ENCODE data around the gene KCTD7. TPM values are rescaled to one million over a fixed set of nuclear protein-coding genes. Genes with fewer than 3 reads are reported as not detected.
"Not testable (repeated sequence)": the region's sequence is repeated elsewhere in the genome, so short reads cannot be mapped to it uniquely, and the experiment has no call there.

KCTD7 gene
- total RNA-seq, 2 donors from 2014 or later, result 4.1 to 6.1 TPM

DNA sequence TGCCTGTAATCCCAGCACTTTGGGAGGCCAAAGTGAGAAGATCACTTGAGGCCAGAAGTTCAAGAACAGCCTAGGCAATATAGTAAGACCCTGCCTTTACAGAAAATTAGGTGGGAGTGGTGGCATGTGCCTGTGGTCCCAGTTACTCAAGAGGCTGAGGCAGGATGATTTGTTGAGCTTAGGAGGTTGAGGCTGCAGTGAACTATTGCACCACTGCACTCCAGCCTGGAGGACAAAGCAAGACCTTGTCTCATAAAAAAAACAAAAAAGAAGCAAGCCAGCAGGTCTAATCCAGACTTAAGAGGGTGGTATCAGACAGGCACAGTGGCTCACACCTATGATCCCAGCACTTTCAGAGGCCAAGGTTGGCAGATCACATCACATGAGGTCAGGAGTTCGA is 24.5 kb upstream of the KCTD7 start:
- H3K27ac ChIP-seq, result no peak overlapping the region
- TF ChIP-seq, protein P1, sequence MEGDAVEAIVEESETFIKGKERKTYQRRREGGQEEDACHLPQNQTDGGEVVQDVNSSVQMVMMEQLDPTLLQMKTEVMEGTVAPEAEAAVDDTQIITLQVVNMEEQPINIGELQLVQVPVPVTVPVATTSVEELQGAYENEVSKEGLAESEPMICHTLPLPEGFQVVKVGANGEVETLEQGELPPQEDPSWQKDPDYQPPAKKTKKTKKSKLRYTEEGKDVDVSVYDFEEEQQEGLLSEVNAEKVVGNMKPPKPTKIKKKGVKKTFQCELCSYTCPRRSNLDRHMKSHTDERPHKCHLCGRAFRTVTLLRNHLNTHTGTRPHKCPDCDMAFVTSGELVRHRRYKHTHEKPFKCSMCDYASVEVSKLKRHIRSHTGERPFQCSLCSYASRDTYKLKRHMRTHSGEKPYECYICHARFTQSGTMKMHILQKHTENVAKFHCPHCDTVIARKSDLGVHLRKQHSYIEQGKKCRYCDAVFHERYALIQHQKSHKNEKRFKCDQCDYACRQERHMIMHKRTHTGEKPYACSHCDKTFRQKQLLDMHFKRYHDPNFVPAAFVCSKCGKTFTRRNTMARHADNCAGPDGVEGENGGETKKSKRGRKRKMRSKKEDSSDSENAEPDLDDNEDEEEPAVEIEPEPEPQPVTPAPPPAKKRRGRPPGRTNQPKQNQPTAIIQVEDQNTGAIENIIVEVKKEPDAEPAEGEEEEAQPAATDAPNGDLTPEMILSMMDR (IDR thresholded peaks at IDR 0.05), result no peak
- H3K4me3 ChIP-seq, result no peak overlapping the region
- no peaks in the 10 kb centered on the region for H3K4me1 ChIP-seq
- no peaks in the 10 kb centered on the region for H3K36me3 ChIP-seq
- H3K9me3 ChIP-seq, result no peaks in the 10 kb centered on the region
- no peak overlapping the region for H3K9ac ChIP-seq (ENCODE audit: low read depth in 2 of 2, low read length in 2 of 2)
- H3K27me3 ChIP-seq, result no peaks in the 10 kb centered on the region
- no peak for DNase-seq
- intact Hi-C loops (cut with DNase I), result no loop called here

DNA sequence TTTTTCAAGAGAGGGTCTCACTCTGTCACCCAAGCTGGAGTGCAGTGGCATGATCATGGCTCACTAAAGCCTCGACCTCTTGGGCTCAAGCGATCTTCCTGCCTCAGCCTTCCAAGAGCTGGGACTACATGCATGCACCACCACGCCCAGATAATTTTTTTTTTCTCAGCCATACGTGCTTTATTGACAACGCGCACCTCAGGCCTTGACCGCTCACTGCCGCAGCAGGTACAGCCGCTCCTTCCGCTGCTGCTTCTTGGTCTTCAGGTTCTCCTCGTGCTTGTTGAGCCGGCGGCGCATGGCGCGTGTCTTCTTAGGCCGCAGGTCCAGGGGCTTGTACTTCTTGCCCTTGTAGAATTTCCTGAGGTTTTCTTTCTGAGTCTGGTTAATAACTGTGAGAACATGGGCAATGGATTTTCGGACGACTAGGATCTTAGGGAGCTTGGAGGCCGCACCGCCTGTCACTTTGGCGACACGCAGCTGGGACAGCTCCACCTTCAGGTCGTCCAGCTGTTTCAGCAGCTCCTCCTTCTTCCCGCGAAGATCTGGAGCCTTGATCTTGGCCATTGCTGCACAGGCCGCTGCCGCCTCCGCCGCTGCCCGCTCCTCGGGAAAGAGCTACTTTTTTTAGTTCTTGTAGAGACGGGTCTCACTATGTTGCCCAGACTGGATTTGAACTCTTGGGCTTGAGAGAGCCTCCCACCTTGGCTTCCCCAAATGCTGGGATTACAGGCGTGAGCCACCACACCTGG is 22.0 kb upstream of the KCTD7 start:
- DNase-seq; H3K36me3 ChIP-seq; H3K27ac ChIP-seq; H3K4me3 ChIP-seq; intact Hi-C loops (cut with DNase I); H3K9ac ChIP-seq (ENCODE audit: low read depth in 2 of 2, low read length in 2 of 2); H3K9me3 ChIP-seq; H3K27me3 ChIP-seq; H3K4me1 ChIP-seq: not testable (repeated sequence)

DNA sequence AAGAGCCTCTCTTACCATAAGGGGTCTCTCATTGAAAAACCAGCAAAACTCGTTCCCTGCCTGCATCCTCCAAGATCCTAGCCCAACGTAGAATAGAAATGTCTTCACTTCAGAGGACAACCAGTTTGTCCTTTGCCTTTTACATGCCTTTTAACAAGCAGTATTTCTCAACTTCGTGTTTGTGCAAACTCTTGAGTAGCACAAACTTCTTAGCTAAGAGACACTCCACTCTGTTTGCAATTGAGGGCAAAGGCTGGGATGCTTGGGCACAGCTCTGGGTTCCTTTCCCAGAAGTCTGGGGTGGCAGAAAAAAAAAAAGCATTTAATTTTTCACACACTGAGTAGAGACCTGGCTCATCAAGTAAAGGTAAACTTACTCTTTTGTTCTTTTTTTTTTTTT is 19.5 kb upstream of the KCTD7 start:
- H3K9ac ChIP-seq (ENCODE audit: low read depth in 2 of 2, low read length in 2 of 2), result no peak overlapping the region
- intact Hi-C loops (cut with DNase I), result no loop called here
- no peak for DNase-seq
- H3K4me3 ChIP-seq, result no peak overlapping the region
- H3K4me1 ChIP-seq, result no peaks in the 10 kb centered on the region
- no peak overlapping the region for H3K27ac ChIP-seq
- no peaks in the 10 kb centered on the region for H3K36me3 ChIP-seq
- TF ChIP-seq, protein P1 (IDR thresholded peaks at IDR 0.05), result no peak
- no peaks in the 10 kb centered on the region for H3K27me3 ChIP-seq
- no peaks in the 10 kb centered on the region for H3K9me3 ChIP-seq

DNA sequence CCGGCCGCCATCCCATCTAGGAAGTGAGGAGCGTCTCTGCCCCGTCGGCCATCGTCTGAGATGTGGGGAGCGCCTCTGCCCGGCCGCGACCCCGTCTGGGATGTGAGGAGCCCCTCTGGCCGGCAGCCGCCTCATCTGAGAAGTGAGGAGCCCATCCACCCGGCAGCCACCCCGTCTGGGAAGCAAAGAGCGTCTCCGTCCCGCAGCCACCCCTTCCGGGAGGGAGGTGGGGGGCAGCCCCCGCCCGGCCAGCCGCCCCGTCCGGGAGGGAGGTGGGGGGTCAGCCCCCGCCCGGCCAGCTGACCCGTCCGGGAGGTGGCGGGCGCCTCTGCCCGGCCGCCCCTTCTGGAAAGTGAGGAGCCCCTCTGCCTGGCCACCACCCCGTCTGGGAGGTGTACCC is 14.1 kb upstream of the KCTD7 start:
- DNase-seq; intact Hi-C loops (cut with DNase I): not testable (repeated sequence)

DNA sequence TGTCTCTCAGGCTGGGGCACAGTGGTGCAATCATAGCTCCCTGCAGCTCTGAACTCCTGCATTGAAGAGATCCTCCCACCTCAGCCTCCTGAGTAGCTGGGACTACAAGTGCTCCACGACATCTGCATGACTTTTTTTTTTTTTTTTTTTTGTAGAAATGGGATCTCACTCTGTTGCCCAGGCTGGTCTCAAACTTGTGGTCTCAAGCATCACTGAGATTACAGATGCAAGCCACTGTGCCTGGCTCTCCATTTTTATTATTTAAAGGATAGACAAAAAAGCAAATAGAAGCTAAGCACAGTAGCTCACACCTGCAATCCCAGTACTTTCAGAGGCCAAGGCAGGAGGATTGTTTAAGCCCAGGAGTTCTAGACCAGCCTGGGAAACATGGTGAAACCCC is 13.0 kb upstream of the KCTD7 start:
- Histone ChIP-seq H3K27ac (no peak overlapping the region), H3K27me3 (no peaks in the 10 kb centered on the region), H3K4me1 (no peaks in the 10 kb centered on the region), H3K9me3 (no peaks in the 10 kb centered on the region), H3K9ac (ENCODE audit: low read depth in 2 of 2, low read length in 2 of 2) (no peak overlapping the region), H3K36me3 (no peaks in the 10 kb centered on the region), H3K4me3 (no peak overlapping the region)
- TF ChIP-seq, protein P1 (IDR thresholded peaks at IDR 0.05), result no peak
- no peak for DNase-seq
- intact Hi-C loops (cut with DNase I), result no loop called here

More for the DNA sequence above, 14.1 kb upstream of the KCTD7 start:
- H3K9ac ChIP-seq (ENCODE audit: low read depth in 2 of 2, low read length in 2 of 2); H3K27ac ChIP-seq; H3K4me3 ChIP-seq; H3K27me3 ChIP-seq; H3K9me3 ChIP-seq; H3K36me3 ChIP-seq; H3K4me1 ChIP-seq: not testable (repeated sequence)

DNA sequence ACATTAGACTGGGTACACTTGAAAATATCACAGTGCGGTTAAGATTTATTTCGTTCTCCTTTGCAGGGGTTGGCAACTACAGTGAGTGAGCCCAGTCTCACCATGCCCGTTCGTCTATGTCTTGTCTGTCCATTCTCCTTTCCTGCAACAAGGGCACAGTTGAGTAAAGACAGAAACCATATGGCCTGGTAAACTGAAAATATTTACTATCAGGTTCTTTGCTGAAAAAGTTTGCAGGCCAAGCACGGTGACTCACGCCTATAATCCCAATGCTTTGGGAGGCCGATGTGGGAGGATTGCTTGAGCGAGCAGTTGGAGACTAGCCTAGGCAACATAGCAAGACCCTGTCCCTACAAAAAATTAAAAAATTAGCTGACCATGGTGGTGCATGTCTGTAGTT is 11.4 kb upstream of the KCTD7 start:
- no peak overlapping the region for H3K27ac ChIP-seq
- intact Hi-C loops (cut with DNase I), result no loop called here
- DNase-seq, result no peak

DNA sequence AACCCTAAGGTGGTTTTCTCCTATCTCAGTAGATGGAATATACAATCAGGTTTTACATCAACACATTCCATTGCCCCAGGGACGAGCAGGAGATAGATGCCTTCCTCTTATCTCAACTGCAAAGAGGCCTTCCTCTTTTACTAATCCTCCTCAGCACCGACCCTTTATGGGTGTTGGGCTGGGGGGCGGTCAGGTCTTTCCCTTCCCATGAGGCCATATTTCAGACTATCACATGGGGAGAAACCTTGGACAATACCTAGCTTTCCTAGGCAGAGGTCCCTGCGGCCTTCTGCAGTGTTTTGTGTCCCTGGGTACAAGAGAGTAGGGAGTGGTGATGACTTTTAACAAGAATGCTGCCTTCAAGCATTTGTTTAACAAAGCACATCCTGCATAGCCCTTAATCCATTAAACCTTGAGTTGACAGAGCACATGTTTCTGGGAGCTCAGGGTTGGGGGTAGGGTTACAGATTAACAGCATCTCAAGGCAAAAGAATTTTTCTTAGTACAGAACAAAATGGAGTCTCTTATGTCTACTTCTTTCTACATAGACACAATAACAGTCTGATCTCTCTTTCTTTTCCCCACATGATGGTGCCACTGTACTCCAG is 9.2 kb upstream of the KCTD7 start:
- H3K27ac ChIP-seq; DNase-seq; H3K27me3 ChIP-seq; H3K4me1 ChIP-seq; H3K9me3 ChIP-seq; H3K36me3 ChIP-seq; H3K4me3 ChIP-seq; H3K9ac ChIP-seq (ENCODE audit: low read depth in 2 of 2, low read length in 2 of 2); intact Hi-C loops (cut with DNase I): not testable (repeated sequence)

More for the DNA sequence above, 11.4 kb upstream of the KCTD7 start:
- Histone ChIP-seq H3K9me3 (no peaks in the 10 kb centered on the region), H3K9ac (ENCODE audit: low read depth in 2 of 2, low read length in 2 of 2) (no peak overlapping the region), H3K4me1 (no peaks in the 10 kb centered on the region), H3K4me3 (no peak overlapping the region), H3K27me3 (no peaks in the 10 kb centered on the region), H3K36me3 (no peaks in the 10 kb centered on the region)
- TF ChIP-seq, protein P1 (IDR thresholded peaks at IDR 0.05), result no peak

All from colonic mucosa (tissue), 4 donors.